ENCODE results near the gene LRRC8A. TPM values are rescaled to one million over a fixed set of nuclear protein-coding genes. Genes with fewer than 3 reads are reported as not detected.

LRRC8A gene
- total RNA-seq, 1 experiment from 2014 or later, result 14.1 TPM

GRCh38 chr9:128901379-128901778, 19.4 kb downstream of the LRRC8A start:
- no peak for DNase-seq (ENCODE audit: low read depth)

- no peak for DNase-seq (ENCODE audit: low read depth)
Measured at GRCh38 chr9:128901822-128902221, 19.9 kb downstream of the LRRC8A start.

- DNase-seq (ENCODE audit: low read depth), result no peak
Measured at GRCh38 chr9:128902351-128903078, 20.6 kb downstream of the LRRC8A start.

GRCh38 chr9:128903079-128903461, 21.1 kb downstream of the LRRC8A start:
- DNase-seq (ENCODE audit: low read depth), result no peak

- no peak for DNase-seq (ENCODE audit: low read depth)
Measured at GRCh38 chr9:128903871-128904620, 22.1 kb downstream of the LRRC8A start.

- DNase-seq (ENCODE audit: low read depth), result no peak
Measured at GRCh38 chr9:128905964-128906363, 24.0 kb downstream of the LRRC8A start.

GRCh38 chr9:128906741-128907140, 24.8 kb downstream of the LRRC8A start:
- no peak for DNase-seq (ENCODE audit: low read depth)

GRCh38 chr9:128908372-128908771, 26.4 kb downstream of the LRRC8A start:
- DNase-seq (ENCODE audit: low read depth), result no peak

GRCh38 chr9:128909859-128910258, 27.9 kb downstream of the LRRC8A start:
- DNase-seq (ENCODE audit: low read depth), result no peak

- no peak for DNase-seq (ENCODE audit: low read depth)
Measured at GRCh38 chr9:128910906-128911305, 29.0 kb downstream of the LRRC8A start.

- DNase-seq (ENCODE audit: low read depth), result peak; percentile 68
Measured at GRCh38 chr9:128911529-128912035, 29.6 kb downstream of the LRRC8A start.

- DNase-seq (ENCODE audit: low read depth), result peak; percentile 64
Measured at GRCh38 chr9:128912270-128912853, 30.4 kb downstream of the LRRC8A start.

GRCh38 chr9:128913048-128913900, 31.3 kb downstream of the LRRC8A start:
- no peak for DNase-seq (ENCODE audit: low read depth)

- no peak for DNase-seq (ENCODE audit: low read depth)
Measured at GRCh38 chr9:128913995-128914772, 32.3 kb downstream of the LRRC8A start.

- DNase-seq (ENCODE audit: low read depth), result peak; percentile 48
Measured at GRCh38 chr9:128916204-128916603, 34.3 kb downstream of the LRRC8A start.

- no peak for DNase-seq (ENCODE audit: low read depth)
Measured at GRCh38 chr9:128916745-128917144, 34.8 kb downstream of the LRRC8A start.

- DNase-seq (ENCODE audit: low read depth), result no peak
Measured at GRCh38 chr9:128917151-128917849, 35.4 kb downstream of the LRRC8A start.

GRCh38 chr9:128918921-128919320, 37.0 kb downstream of the LRRC8A start:
- DNase-seq (ENCODE audit: low read depth), result no peak

- no peak for DNase-seq (ENCODE audit: low read depth)
Measured at GRCh38 chr9:128919402-128920089, 37.6 kb downstream of the LRRC8A start.

All from RPMI7951 (cell line).